ENCODE results near the gene STK24. TPM values are rescaled to one million over a fixed set of nuclear protein-coding genes. Genes with fewer than 3 reads are reported as not detected.

The STK24 gene
- total and polyA plus RNA-seq, 2 of the 8 experiments (the other 6 are each of a cell fraction or from before 2014, with no cell fraction given): 62.8 to 143 TPM

DNA sequence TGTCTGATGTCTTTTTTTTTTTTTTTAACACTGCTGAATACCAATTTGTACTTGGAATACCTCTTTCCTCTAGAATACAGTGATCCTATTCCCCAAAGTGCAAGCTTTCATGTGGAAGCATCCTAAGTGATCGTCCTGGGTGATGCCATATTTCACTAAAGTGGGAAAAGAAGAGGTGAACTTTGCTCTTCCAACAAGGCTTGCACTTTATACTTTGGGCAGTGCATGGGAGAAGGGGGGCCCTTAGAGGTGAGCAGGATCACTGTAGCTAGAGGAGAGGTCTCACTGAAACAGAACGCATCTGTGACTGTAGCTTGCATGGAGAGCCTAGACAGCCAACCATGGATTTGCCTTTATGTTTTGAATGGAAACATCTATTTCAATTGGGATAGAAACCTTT, 173.8 kb downstream of the STK24 start:
- H2BK12ac ChIP-seq (ENCODE audit: low read depth, low read length): no peak overlapping the region
- no peak for FAIRE-seq
- H4K91ac ChIP-seq (replicated peaks; ENCODE audit: insufficient read length, low read length): no peak overlapping the region
- no peaks in the 10 kb centered on the region for H3K27me3 ChIP-seq (replicated peaks in 1 of 4; ENCODE audit: control insufficient read depth in 3 of 4, extremely low read depth in 1 of 4, insufficient read depth in 3 of 4, low read length in 3 of 4)
- TF ChIP-seq RAD21 (IDR thresholded peaks at IDR 0.05 in 1 of 2, conservative IDR thresholded peaks at IDR 0.05 in 1 of 2; ENCODE audit: low read depth in 2 of 2, low read length in 2 of 2) (no peak), SIX5 (IDR thresholded peaks at IDR 0.05; ENCODE audit: low read depth, low read length) (no peak), SRF (IDR thresholded peaks at IDR 0.05; ENCODE audit: low read depth, low read length) (no peak), TEAD4 (IDR thresholded peaks at IDR 0.05; ENCODE audit: low read depth, low read length) (no peak), SP1 (IDR thresholded peaks at IDR 0.05; ENCODE audit: low read depth, low read length) (no peak), GABPA (IDR thresholded peaks at IDR 0.05; ENCODE audit: borderline replicate concordance, insufficient read depth, low read length) (no peak), RNF2 (IDR thresholded peaks at IDR 0.05; ENCODE audit: borderline replicate concordance, low read depth, low read length, missing control alignments, poor library complexity, severe bottlenecking) (no peak), CTBP2 (IDR thresholded peaks at IDR 0.05; ENCODE audit: borderline replicate concordance, insufficient read depth, insufficient read length, low read length) (no peak), SAP30 (IDR thresholded peaks at IDR 0.05; ENCODE audit: insufficient read depth, insufficient replicate concordance, low read length) (no peak), FOSL1 (IDR thresholded peaks at IDR 0.05; ENCODE audit: insufficient read depth, low read depth, low read length) (no peak), HDAC2 (IDR thresholded peaks at IDR 0.05; ENCODE audit: borderline replicate concordance in 1 of 2, low read depth in 2 of 2, low read length in 2 of 2) (no peak)
- no peak overlapping the region for H3K4me3 ChIP-seq (ENCODE audit: extremely low read depth in 1 of 4, insufficient read depth in 2 of 4, low read depth in 3 of 4, low read length in 4 of 4)
- no peak overlapping the region for H2BK20ac ChIP-seq (ENCODE audit: low read length)
- H2BK15ac ChIP-seq (ENCODE audit: low read length): no peak overlapping the region
- H4K8ac ChIP-seq (ENCODE audit: extremely low read depth, insufficient read depth, low read length): no peak overlapping the region
- peaks cover 2% of the 10 kb centered on the region; the same call in 1 of the 2 replicates for H3K79me1 ChIP-seq (ENCODE audit: low read depth, low read length)
- H3K9me3 ChIP-seq (ENCODE audit: insufficient read depth in 2 of 2, low read depth in 1 of 2, low read length in 1 of 2): no peaks in the 10 kb centered on the region
- H2BK120ac ChIP-seq (replicated peaks; ENCODE audit: low read depth, low read length): no peak overlapping the region
- H2AK5ac ChIP-seq (ENCODE audit: low read depth, low read length): no peak overlapping the region
- H3K4ac ChIP-seq (replicated peaks; ENCODE audit: insufficient read length, low read depth, low read length): no peak overlapping the region
- H3K36me3 ChIP-seq (ENCODE audit: control insufficient read depth in 2 of 4, insufficient read depth in 4 of 4, low read length in 3 of 4): peaks cover 0 to 6% (median 0%) of the 10 kb centered on the region in 4 experiments; a peak in 2 of 8 replicates
- no peaks in the 10 kb centered on the region for H3K79me2 ChIP-seq (ENCODE audit: control insufficient read depth in 1 of 2, insufficient read depth in 2 of 2, low read length in 2 of 2)
- no peak overlapping the region for H3K4me2 ChIP-seq (ENCODE audit: insufficient read depth in 1 of 2, low read depth in 2 of 2, low read length in 2 of 2)
- H2AFZ ChIP-seq (ENCODE audit: low read length): no peak overlapping the region
- CTCF ChIA-PET (ENCODE audit: partially characterized antibody): interaction anchor here (0.8 to 1.9 kb wide), 7 partner anchors 11 to 370 kb away, joined by 3 to 7 read pairs (median 4); no protein-coding TSS in a partner anchor
- H3K23me2 ChIP-seq (ENCODE audit: low read depth, low read length): no peaks in the 10 kb centered on the region
- H4K20me1 ChIP-seq (replicated peaks in 1 of 2; ENCODE audit: control insufficient read depth in 1 of 2, insufficient read depth in 2 of 2, low read length in 2 of 2): no peaks in the 10 kb centered on the region
- no peak overlapping the region for H3K18ac ChIP-seq (ENCODE audit: extremely low read depth, low read length)
- no peaks in the 10 kb centered on the region for H3K4me1 ChIP-seq (replicated peaks in 1 of 4; ENCODE audit: control insufficient read depth in 3 of 4, insufficient read depth in 4 of 4, low read length in 3 of 4)
- no peak overlapping the region for H3K56ac ChIP-seq (replicated peaks; ENCODE audit: insufficient read length, low read depth, low read length)
- POLR2A ChIA-PET (ENCODE audit: partially characterized antibody): no interaction called here
- no peak overlapping the region for H3K27ac ChIP-seq (ENCODE audit: low read depth, low read length)
- no peak overlapping the region for H3K9ac ChIP-seq (replicated peaks in 1 of 4; ENCODE audit: extremely low read depth in 1 of 4, low read depth in 3 of 4, low read length in 3 of 4)
- H3K14ac ChIP-seq (ENCODE audit: insufficient read length): no peak overlapping the region
- H2BK5ac ChIP-seq (ENCODE audit: low read depth, low read length): no peak overlapping the region
- no peak overlapping the region for H3K23ac ChIP-seq (ENCODE audit: insufficient read length)
- DNase-seq (ENCODE audit: low read depth in 1 of 2, low spot score in 2 of 2): no peak
- no peak overlapping the region for H4K5ac ChIP-seq (ENCODE audit: insufficient read length, low read depth, low read length)
- 92% methylated on average over 2 of the region's 2 CpGs; no CpG with 5 or more reads in 1 of the 2 experiments for WGBS, 2 experiments (ENCODE audit: extremely low coverage in 1 of 2, insufficient coverage in 1 of 2, insufficient read length in 1 of 2, insufficient replicate concordance in 2 of 2, low coverage in 1 of 2, low lambda C conversion rate in 2 of 2, missing lambda C conversion rate in 1 of 2)
